Neuron (in vitro differentiated cells): ENCODE results near the gene DMAC2.
"Not testable (repeated sequence)": the region's sequence is repeated elsewhere in the genome, so short reads cannot be mapped to it uniquely, and the experiment has no call there.

Source experiments
- H2AFZ ChIP-seq: one replicate; pipeline ENCODE4 v1.6.1; 2013; ENCODE audit warnings: low read depth, mild to moderate bottlenecking, inconsistent platforms, low read length, moderate library complexity
- H3K27me3 ChIP-seq: one replicate; pipeline ENCODE4 v1.6.1; 2013; ENCODE audit warnings: low read length; ENCODE audit not compliant: insufficient read depth
- H3K36me3 ChIP-seq: one replicate; pipeline ENCODE4 v1.6.1; 2013; ENCODE audit warnings: low read length; ENCODE audit not compliant: insufficient read depth
- H3K4me1 ChIP-seq: one replicate; pipeline ENCODE4 v1.6.1; 2013; ENCODE audit warnings: low read length; ENCODE audit not compliant: insufficient read depth
- H3K4me3 ChIP-seq: 2 replicates; pipeline ENCODE4 v1.5.1; 2013; ENCODE audit warnings: mild to moderate bottlenecking, low read length, moderate library complexity
- H3K9me3 ChIP-seq: one replicate; pipeline ENCODE4 v1.6.1; 2013; ENCODE audit warnings: low read length

DMAC2 gene

GRCh38 chr19:41410336-41411054 is 29.2 kb downstream of the DMAC2 start:
- no peak overlapping the region for H3K4me3 ChIP-seq
- H3K9me3 ChIP-seq, result no peaks in the 10 kb centered on the region
- H3K27me3 ChIP-seq, result no peaks in the 10 kb centered on the region
- H3K4me1 ChIP-seq, result peaks cover 4% of the 10 kb centered on the region
- peaks cover 28% of the 10 kb centered on the region for H3K36me3 ChIP-seq
- no peak overlapping the region for H2AFZ ChIP-seq

DNA sequence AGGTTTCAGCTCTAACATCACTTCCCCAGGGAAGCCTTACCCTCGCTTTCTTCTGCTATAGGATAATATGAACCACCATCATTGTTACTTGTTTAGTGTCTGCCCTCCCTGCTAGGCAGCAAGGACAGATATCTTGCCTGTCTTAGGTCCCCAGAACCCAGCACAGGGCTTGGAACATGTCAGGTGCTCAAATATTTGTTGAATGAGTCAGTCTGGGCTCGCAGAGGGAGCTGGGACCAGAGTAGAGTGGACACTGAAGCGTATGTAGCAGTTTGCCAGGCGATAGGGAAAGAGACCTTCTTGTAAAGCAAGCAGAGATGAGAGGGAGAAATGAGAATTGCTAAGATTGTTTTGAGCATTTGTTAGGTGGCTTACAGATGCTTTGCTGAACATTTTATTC is 30.4 kb downstream of the DMAC2 start:
- Histone ChIP-seq H2AFZ (no peak overlapping the region), H3K27me3 (no peaks in the 10 kb centered on the region), H3K4me3 (no peak overlapping the region), H3K4me1 (peaks cover 4% of the 10 kb centered on the region), H3K9me3 (no peaks in the 10 kb centered on the region), H3K36me3 (peaks cover 17% of the 10 kb centered on the region)

GRCh38 chr19:41408846-41409245 is 30.9 kb downstream of the DMAC2 start:
- peaks cover 13% of the 10 kb centered on the region for H3K36me3 ChIP-seq
- H3K9me3 ChIP-seq, H3K4me3 ChIP-seq, H3K27me3 ChIP-seq, H2AFZ ChIP-seq, H3K4me1 ChIP-seq: not testable (repeated sequence)

GRCh38 chr19:41408256-41408655 is 31.5 kb downstream of the DMAC2 start:
- Histone ChIP-seq H3K27me3 (no peaks in the 10 kb centered on the region), H3K9me3 (no peaks in the 10 kb centered on the region), H2AFZ (no peak overlapping the region), H3K36me3 (peaks cover 9% of the 10 kb centered on the region), H3K4me1 (peaks cover 4% of the 10 kb centered on the region), H3K4me3 (no peak overlapping the region)

- Histone ChIP-seq H3K4me3 (no peak overlapping the region), H3K27me3 (no peaks in the 10 kb centered on the region), H3K36me3 (peaks cover 11% of the 10 kb centered on the region), H2AFZ (no peak overlapping the region), H3K9me3 (no peaks in the 10 kb centered on the region), H3K4me1 (peaks cover 4% of the 10 kb centered on the region)
These were observed 32.4 kb downstream of the DMAC2 start for GRCh38 chr19:41407271-41407670.

GRCh38 chr19:41405776-41406175 is 33.9 kb downstream of the DMAC2 start:
- H3K4me3 ChIP-seq, result no peak overlapping the region
- H2AFZ ChIP-seq, result no peak overlapping the region
- H3K36me3 ChIP-seq, result peaks cover 4% of the 10 kb centered on the region
- H3K27me3 ChIP-seq, result no peaks in the 10 kb centered on the region
- peaks cover 4% of the 10 kb centered on the region for H3K4me1 ChIP-seq
- H3K9me3 ChIP-seq, result no peaks in the 10 kb centered on the region

GRCh38 chr19:41403181-41403970 is 36.3 kb downstream of the DMAC2 start:
- H2AFZ ChIP-seq, result no peak overlapping the region
- H3K4me3 ChIP-seq, result no peak overlapping the region
- no peaks in the 10 kb centered on the region for H3K9me3 ChIP-seq
- H3K4me1 ChIP-seq, result peaks cover 13% of the 10 kb centered on the region
- H3K36me3 ChIP-seq, result peaks cover 4% of the 10 kb centered on the region
- no peaks in the 10 kb centered on the region for H3K27me3 ChIP-seq

GRCh38 chr19:41402010-41402409 is 37.7 kb downstream of the DMAC2 start:
- Histone ChIP-seq H3K9me3 (no peaks in the 10 kb centered on the region), H3K36me3 (peaks cover 4% of the 10 kb centered on the region), H2AFZ (no peak overlapping the region), H3K4me3 (no peak overlapping the region), H3K27me3 (no peaks in the 10 kb centered on the region), H3K4me1 (peaks cover 13% of the 10 kb centered on the region)

DNA sequence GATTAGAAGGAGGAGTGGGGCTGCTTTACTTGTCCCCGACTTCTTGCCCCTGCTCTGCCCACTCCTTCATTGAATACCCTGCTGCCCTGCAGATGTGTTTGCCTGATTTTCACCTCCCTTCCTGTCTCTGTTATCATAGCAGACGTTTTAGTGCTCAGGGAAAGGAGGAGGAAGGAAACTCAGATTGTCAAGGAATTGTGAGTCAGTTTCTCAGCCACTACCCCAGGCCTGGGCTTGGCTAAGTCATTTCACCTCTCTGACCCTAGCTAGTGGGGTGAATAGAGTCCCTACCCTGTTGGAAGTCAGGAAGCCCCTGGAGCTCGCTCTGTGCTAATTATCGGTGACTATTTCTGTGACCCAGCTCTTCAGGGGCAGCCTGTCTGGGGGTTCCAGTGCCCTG is 38.2 kb downstream of the DMAC2 start:
- Histone ChIP-seq H3K9me3 (no peaks in the 10 kb centered on the region), H3K27me3 (no peaks in the 10 kb centered on the region), H3K4me1 (peaks cover 14% of the 10 kb centered on the region), H3K36me3 (peaks cover 4% of the 10 kb centered on the region), H3K4me3 (no peak overlapping the region), H2AFZ (no peak overlapping the region)

- Histone ChIP-seq H3K36me3 (peaks cover 4% of the 10 kb centered on the region), H3K4me3 (no peak overlapping the region), H3K4me1 (peaks cover 17% of the 10 kb centered on the region), H3K27me3 (no peaks in the 10 kb centered on the region), H2AFZ (no peak overlapping the region), H3K9me3 (no peaks in the 10 kb centered on the region)
These were observed 40.2 kb downstream of the DMAC2 start for GRCh38 chr19:41399525-41399924.

DNA sequence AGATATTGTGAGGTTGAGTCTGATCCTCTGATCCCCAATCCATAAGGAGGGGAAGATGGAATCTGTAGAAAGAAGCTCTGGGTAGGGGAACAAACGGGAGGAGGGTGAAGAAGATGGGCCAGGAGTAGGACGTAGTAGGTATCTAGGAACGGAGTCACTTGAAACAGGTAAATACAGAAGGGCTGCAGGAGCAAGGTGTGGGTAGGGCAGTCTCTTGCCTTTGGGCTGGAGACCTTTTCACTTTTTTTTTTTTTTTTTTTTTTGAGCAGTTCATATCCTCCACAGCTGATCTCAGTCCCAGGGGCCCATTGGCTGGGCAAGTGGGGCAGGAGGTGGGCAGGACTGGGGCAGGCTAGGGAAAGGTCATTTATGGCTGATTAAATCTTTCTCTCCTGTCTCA is 40.6 kb downstream of the DMAC2 start:
- Histone ChIP-seq H3K4me3 (peak overlapping the region; percentile 93), H3K36me3 (peaks cover 4% of the 10 kb centered on the region), H3K27me3 (no peaks in the 10 kb centered on the region), H3K9me3 (no peaks in the 10 kb centered on the region), H2AFZ (no peak overlapping the region), H3K4me1 (peaks cover 17% of the 10 kb centered on the region)

- no peaks in the 10 kb centered on the region for H3K9me3 ChIP-seq
- H2AFZ ChIP-seq, result no peak overlapping the region
- peak overlapping the region; percentile 93 for H3K4me3 ChIP-seq
- no peaks in the 10 kb centered on the region for H3K27me3 ChIP-seq
- H3K36me3 ChIP-seq, result peaks cover 4% of the 10 kb centered on the region
- peaks cover 17% of the 10 kb centered on the region for H3K4me1 ChIP-seq
These were observed 41.1 kb downstream of the DMAC2 start for GRCh38 chr19:41398598-41398997.

DNA sequence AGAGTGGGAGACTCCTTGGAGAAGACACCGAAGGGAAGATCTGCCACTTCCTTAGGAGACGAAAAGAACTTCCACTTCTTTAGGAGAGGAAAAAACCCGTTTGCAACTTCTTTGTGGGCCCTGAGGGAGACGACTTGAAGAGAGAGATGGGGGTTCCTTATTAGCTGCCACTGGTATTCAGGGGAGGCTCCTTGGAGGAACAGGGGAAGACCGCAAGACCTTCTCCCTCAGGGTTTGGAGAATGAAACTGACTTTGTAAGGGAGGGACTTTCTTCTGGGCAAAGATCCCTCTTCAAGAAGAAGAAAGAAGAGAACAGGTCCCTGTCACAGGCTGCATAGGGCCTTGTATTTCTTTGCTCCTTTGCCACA is 41.7 kb downstream of the DMAC2 start:
- Histone ChIP-seq H3K9me3 (no peaks in the 10 kb centered on the region), H3K4me3 (peak overlapping the region; percentile 93), H3K36me3 (peaks cover 3% of the 10 kb centered on the region), H3K4me1 (peaks cover 17% of the 10 kb centered on the region), H3K27me3 (no peaks in the 10 kb centered on the region), H2AFZ (peak overlapping the region; percentile 73)
